Measurements from ENCODE around the gene GFER. TPM values are rescaled to one million over a fixed set of nuclear protein-coding genes. Genes with fewer than 3 reads are reported as not detected.

GFER gene
- total and polyA plus RNA-seq, 10 of the 15 experiments (the other 5 are each of a cell fraction or from before 2014, with no cell fraction given): 2.4 to 57.7 (median 31.3) TPM

GRCh38 chr16:1971796-1972489 is 12.1 kb upstream of the GFER start, which contains the start of gene TBL3 (continued):
- TF ChIP-seq BCL3 (IDR thresholded peaks at IDR 0.05; ENCODE audit: borderline replicate concordance, insufficient read depth, low read depth, low read length, poor library complexity, severe bottlenecking) (peak; percentile 46), IKZF1 (conservative IDR thresholded peaks at IDR 0.05) (peak; percentile 100), BHLHE40 (IDR thresholded peaks at IDR 0.05; ENCODE audit: borderline replicate concordance in 1 of 2, low read depth in 2 of 2, low read length in 1 of 2) (peak; percentile 57 to 82), TCF3 (IDR thresholded peaks at IDR 0.05; ENCODE audit: borderline replicate concordance, insufficient read depth, low read depth, low read length) (peak; percentile 64; the same call in 1 of the 2 replicates), ATF3 (IDR thresholded peaks at IDR 0.05; ENCODE audit: borderline replicate concordance, extremely low read depth, low read depth, low read length) (peak; percentile 99), YY1 (IDR thresholded peaks at IDR 0.05; ENCODE audit: low read depth, low read length) (peak; percentile 100), KAT2A (conservative IDR thresholded peaks at IDR 0.05; ENCODE audit: control insufficient read depth, low read depth, low read length) (no peak), PAX8 (IDR thresholded peaks at IDR 0.05) (no peak), ZNF384 (IDR thresholded peaks at IDR 0.05; ENCODE audit: borderline replicate concordance, low read depth, low read length) (no peak), ASH2L (IDR thresholded peaks at IDR 0.05; ENCODE audit: borderline replicate concordance, low read depth) (no peak), ESRRA (IDR thresholded peaks at IDR 0.05; ENCODE audit: low read length) (peak; percentile 91), HDGF (IDR thresholded peaks at IDR 0.05) (no peak), BCL11A (IDR thresholded peaks at IDR 0.05; ENCODE audit: low read depth, low read length) (no peak), ZNF274 (IDR thresholded peaks at IDR 0.05; ENCODE audit: insufficient read depth, insufficient read length) (no peak), ZZZ3 (IDR thresholded peaks at IDR 0.05; ENCODE audit: control insufficient read depth, insufficient read length, low read depth) (no peak), NFIC (IDR thresholded peaks at IDR 0.05; ENCODE audit: low read depth, low read length) (no peak), SMAD5 (IDR thresholded peaks at IDR 0.05; ENCODE audit: low read depth) (peak; percentile 77), TBL1XR1 (IDR thresholded peaks at IDR 0.05; ENCODE audit: low read depth, low read length) (peak; percentile 85), BMI1 (IDR thresholded peaks at IDR 0.05; ENCODE audit: borderline replicate concordance) (no peak), NFYB (IDR thresholded peaks at IDR 0.05; ENCODE audit: insufficient read depth, low read depth, low read length) (no peak)
- TF ChIP-seq, protein P1, sequence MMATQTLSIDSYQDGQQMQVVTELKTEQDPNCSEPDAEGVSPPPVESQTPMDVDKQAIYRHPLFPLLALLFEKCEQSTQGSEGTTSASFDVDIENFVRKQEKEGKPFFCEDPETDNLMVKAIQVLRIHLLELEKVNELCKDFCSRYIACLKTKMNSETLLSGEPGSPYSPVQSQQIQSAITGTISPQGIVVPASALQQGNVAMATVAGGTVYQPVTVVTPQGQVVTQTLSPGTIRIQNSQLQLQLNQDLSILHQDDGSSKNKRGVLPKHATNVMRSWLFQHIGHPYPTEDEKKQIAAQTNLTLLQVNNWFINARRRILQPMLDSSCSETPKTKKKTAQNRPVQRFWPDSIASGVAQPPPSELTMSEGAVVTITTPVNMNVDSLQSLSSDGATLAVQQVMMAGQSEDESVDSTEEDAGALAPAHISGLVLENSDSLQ (IDR thresholded peaks at IDR 0.05): peak; percentile 50
- TF ChIP-seq, protein P2, sequence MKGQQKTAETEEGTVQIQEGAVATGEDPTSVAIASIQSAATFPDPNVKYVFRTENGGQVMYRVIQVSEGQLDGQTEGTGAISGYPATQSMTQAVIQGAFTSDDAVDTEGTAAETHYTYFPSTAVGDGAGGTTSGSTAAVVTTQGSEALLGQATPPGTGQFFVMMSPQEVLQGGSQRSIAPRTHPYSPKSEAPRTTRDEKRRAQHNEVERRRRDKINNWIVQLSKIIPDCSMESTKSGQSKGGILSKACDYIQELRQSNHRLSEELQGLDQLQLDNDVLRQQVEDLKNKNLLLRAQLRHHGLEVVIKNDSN (IDR thresholded peaks at IDR 0.05; ENCODE audit: borderline replicate concordance, extremely low read length, insufficient read depth, low read depth, low read length): peak; percentile 43
- TF ChIP-seq, protein P3, sequence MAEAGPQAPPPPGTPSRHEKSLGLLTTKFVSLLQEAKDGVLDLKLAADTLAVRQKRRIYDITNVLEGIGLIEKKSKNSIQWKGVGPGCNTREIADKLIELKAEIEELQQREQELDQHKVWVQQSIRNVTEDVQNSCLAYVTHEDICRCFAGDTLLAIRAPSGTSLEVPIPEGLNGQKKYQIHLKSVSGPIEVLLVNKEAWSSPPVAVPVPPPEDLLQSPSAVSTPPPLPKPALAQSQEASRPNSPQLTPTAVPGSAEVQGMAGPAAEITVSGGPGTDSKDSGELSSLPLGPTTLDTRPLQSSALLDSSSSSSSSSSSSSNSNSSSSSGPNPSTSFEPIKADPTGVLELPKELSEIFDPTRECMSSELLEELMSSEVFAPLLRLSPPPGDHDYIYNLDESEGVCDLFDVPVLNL (IDR thresholded peaks at IDR 0.05; ENCODE audit: low read depth, low read length): no peak
- TF ChIP-seq, protein P4, sequence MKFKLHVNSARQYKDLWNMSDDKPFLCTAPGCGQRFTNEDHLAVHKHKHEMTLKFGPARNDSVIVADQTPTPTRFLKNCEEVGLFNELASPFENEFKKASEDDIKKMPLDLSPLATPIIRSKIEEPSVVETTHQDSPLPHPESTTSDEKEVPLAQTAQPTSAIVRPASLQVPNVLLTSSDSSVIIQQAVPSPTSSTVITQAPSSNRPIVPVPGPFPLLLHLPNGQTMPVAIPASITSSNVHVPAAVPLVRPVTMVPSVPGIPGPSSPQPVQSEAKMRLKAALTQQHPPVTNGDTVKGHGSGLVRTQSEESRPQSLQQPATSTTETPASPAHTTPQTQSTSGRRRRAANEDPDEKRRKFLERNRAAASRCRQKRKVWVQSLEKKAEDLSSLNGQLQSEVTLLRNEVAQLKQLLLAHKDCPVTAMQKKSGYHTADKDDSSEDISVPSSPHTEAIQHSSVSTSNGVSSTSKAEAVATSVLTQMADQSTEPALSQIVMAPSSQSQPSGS (IDR thresholded peaks at IDR 0.05; ENCODE audit: low read length): no peak
